ENCODE data around the gene PLPPR3.

PLPPR3 gene

DNA sequence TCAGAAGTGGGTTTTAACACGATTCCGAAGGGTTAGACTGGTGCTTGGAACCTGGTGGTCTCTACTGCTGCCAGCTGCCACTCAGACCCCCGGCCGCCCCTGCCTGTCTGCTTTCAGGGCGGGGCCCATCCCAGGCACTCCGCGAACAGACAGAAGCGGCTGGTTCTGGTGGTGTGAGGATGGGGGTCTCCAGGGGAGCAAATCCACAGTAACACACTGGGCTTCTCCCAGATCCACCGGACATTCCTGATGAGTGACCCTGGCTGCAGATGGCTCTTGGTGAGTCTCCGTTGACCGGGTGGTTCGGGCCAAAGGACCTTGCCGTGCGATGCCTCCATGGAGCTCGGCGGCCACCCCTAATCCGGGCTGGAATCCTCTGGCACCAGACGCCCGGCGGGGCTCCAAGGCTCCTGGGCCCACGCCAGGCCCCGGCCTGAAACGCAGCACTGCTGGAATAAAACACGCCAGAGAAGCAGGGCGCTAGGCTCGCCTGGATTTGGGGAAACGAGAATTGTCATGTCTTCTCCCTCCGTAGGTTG lies 26.6 kb downstream of the PLPPR3 start:
- DNase-seq = no peak

DNA sequence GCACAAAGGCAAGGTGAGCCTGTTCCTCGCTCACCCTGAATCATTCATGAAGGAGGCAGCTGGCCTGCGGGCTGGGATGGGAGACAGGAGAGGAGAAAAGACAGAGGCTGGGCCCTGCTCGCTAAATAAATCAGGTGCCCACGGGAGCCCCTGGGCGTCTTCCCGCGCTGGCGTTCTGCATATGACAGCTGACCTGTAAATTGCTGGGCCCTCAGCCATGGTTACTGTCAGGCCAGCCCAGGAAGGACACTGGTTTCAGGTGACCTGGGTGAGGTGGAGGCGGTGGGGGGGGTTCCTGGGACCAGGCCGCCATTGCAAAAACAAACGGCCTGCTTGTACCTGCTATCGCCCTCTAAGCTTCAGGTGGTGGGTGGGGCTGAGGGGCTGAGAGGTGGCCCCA lies 27.9 kb downstream of the PLPPR3 start:
- DNase-seq = no peak

DNA sequence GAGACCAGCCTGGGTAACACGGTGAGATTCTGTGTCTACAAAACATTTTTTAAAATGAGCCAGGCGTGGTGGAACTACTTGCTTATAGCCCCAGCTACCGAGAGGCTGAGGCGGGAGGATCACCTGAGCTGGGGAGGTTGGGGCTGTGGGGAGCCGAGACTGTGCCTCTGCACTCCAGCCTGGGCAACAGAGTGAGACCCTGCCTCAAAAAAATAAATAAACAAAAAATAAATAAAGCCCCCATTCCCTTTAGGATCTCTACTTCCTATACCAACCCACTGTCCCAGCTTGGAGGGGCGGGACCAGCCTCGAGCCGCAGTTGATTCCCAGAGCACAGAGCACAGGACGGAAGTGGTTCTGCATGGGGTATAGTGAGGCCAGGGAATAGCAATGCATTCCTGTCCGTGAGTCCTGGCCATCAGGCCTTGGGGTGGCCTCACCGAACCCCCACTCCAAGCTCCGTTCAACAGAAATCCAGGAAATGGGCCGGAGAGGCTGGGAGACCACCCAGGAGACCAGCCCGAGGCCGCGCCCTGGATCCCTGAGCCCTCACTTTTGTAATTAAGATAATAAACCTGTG lies 29.4 kb downstream of the PLPPR3 start:
- no peak for DNase-seq

DNA sequence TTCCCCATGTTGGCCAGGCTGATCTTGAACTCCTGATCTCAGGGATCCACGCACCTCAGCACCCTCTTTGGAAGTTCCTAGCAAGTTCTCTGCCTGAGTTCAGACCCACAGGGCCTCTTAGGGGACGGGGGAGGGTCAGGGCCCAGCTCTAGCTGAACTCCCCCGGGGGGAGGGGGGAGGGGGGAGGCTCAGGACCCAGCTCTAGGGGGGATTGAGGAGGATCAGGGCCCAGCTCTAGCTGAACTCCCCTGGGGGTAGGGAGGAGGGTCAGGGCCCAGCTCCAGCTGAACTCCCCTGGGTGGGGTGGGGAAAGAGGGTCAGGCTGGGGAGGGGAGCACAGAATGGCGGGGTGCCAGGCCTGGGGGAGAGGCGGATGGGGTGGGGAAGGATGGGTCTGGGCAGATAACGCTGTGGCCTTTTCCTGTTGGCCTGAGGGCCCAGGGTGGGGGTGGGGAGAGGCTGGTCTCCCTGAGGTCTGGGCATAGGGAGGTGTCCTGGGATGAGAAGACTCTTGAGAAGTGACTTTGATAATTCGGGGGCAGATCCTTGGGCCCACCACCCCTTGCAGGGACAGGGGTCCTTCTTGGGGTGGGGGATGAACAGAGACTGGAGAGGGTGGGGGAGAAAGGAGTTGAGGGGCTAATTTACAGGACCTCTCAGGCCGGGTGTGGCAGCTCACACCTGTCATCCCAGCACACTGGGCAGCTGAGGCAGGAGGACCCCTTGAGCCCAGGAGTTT lies 30.0 kb downstream of the PLPPR3 start:
- DNase-seq = no peak

DNA sequence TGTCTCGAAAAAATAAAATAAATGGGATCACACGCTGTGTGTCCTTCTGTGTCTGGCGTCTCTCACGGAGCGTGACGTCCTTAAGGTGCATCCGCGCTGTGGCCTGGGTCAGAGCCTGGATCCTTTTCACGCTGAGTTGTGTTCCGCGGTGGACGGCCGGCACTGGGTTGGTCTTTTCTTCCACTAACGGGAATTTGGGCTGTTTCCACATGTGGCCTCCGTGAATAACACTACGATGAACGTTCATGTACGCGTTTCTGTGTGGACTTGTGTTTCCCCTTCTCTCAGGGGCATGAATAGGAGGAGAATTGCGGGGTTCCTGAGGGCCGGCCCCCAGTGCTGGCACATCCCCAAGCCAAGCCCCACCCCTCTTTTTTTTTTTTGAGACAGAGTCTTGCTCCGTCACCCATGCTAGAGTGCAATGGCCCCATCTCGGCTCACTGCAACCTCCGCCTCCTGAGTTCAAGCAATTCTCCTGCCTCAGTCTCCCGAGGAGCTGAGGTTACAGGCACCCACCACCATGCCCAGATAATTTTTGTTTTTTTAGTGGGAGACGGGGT lies 30.7 kb downstream of the PLPPR3 start:
- no peak for DNase-seq

DNA sequence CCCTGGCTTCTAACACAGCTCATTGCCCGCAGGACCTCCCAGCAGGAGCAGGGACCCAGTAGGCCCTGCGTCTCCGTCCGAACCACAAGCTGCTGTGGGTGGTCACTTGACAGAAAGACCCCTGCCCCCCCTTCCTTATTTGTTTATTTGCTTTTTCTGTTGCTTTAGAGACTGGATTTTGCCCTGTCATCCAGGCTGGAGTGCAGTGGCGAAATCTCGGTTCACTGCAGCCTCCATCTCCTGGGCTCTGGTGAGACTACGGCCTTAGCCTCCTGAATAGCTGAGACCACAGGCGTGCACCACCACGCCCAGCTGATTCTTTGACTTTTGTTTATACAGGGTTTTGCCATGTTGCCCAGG lies 32.1 kb downstream of the PLPPR3 start:
- no peak for DNase-seq

DNA sequence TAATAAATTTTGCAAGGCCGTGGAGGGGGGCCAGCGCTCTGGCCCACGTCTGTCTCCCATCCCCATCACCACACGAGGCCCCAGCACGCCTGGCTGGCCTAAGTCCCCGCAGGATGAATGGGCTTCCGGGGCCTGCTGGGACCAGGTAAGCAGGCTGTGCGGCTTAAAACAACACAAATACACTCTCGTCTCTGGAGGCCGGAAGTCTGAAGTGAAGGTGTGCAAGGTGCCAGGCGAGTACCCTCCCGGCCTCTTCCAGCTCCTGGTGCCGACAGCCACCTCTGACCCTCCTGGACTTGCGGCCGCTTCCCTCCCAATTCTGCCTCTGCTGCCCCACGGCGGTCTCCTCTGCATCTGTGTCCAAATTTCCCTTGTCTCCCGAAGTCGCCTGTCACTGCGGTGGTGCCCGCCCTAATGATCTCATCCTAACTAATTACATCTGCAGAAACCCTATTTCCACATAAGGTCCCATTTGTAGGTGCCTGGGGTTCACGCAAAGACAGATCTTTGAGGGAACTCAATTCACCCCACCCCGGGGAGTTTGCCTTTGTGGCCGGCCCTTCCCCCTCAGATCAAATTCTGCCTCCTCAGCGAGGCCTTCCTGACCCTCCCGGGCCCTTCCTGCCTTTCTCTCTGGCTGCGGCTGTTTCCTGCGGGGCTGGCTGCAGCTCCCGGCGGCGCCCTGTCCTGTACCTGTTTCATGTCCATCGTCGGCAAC lies 32.6 kb downstream of the PLPPR3 start:
- no peak for DNase-seq

DNA sequence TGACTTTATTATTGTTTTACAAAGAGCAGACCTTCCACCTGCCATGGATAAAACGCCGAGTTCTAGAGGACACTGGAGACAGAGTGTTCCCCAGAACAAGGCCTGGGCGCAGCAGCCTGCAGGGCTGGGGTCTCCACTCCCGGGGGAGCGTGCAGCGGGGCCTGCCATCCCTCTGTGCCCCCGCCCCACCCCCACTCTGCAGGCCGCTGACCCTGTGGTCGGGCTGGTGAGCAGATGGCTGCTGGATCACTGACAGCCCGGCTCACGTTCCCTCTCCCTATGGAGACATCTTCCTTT lies 33.1 kb downstream of the PLPPR3 start:
- DNase-seq = no peak

DNA sequence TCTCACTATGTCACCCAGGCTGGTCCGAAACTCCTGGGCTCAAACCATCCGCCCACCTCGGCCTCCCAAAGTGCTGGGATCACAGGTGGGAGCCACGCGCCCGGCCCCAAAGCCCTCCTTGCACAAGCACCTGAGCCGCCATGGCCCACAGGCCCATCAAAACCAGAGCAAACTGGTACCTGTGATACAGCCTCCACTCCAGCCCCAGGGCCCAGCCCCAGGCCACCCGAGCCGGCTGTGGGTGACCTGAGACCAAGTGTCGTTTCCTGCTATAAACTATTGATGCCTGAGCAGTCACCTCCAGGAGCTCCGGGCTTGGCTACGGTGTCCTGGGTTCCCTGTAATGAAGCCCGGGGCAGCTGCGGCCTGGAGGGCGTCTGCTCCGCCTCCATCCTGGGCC lies 34.2 kb downstream of the PLPPR3 start:
- DNase-seq = no peak

DNA sequence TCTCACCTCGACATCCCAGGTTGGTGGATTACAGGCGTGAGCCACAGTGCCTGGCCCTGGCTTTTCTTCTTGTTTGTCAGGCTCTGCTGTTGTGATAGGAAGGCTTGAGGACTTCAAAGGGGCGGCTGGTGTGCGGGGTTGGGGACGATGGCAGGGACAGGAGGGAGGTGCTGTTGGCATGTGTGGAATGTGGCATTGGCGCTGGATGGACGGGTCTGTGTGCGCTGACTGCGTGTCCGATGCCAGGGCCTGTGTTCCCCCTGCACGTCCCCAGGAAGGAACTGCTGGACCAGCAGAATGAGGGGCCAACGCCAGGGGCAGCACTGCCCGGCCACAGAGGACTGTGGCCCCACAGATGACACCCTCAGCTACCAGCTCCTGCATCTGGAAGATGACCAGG lies 37.2 kb downstream of the PLPPR3 start:
- DNase-seq = no peak

DNA sequence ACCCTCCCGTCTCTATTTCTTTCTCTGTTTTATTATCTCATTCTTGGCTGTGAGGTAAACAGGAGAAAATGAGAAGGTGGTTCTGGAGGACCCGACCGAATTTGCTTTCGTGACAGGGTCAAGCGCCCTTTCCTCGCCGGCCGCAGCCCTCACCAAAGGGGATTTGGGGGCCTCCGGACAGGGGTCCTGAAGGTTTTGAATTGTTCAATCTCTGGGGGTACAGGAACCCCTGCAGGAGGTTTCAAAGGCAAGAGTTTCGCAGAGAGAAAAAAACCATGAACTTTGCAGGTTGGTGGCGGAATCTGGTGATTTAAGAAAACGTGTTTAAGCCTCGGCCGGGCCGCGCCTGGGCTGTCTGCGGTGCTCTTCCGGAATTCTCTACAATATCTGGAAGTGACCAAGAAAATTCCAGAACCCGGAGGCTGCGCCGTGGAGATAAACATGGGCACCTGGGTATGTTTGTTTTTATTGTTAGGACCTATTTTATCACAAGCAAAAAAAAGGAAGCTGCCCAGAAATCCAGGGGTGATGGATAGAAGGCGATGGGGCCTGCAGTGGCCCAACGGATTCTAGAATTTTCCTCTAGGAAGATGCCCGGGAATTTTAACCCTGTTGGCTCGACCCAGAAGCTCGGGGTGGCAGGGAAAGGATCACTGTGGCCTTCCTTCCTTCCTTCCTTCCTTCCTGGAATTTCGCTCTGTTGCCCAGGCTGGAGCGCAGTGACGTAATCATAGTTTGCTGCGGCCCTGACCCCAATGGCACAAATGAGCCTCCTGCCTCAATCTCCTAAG lies 38.7 kb downstream of the PLPPR3 start:
- no peak for DNase-seq

DNA sequence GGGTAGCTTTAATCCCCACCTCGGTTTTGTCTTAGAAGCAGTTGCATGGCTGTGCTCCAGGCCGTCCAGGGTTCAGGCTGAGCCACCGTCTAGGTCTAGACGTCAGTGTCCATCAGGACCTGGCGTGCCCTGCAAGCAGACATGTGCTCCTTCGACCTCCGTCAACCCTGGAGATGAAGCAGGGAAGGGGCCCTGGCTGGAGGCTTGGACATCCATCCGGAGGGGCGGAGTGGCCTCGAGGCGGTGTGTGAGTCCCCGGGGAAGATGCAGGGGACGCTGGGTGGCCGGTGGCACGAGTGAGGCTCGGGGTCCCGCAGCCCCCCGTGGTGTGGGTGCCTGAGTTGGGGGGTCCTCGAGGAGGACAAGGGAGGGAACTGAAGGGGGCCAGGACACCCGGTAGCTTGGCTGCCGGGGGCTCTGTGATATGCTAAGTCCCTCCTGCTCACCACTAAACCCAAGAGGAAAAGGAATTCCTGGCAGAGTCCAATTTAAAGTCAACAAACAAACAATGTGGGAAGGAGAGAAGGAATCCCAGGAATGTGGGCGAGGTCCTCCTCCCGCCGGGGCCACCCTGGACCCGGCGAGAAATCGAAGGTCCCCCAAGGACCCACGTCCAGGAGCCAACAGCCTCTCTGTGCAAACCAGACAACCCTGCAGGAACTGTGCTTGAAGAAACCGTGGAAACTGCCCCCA lies 39.4 kb downstream of the PLPPR3 start:
- no peak for DNase-seq

DNA sequence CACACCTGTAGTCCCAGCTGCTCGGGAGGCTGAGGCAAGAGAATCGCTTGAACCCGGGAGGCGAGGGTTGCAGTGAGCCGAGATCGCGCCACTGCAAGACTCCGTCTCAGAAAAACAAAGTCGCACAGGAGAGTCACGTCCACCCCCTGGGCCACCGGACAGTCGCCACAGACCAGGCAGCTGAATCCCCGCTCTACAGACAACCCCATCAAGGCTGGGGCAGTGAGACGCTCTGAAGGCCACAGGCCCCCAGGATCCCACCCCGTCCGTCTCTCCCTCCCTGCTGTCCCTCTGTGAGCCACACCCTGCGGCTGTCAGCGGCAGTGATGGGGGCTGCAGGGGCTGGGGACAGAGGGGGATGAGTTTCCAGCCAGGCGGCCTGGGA lies 40.0 kb downstream of the PLPPR3 start:
- DNase-seq = no peak

DNA sequence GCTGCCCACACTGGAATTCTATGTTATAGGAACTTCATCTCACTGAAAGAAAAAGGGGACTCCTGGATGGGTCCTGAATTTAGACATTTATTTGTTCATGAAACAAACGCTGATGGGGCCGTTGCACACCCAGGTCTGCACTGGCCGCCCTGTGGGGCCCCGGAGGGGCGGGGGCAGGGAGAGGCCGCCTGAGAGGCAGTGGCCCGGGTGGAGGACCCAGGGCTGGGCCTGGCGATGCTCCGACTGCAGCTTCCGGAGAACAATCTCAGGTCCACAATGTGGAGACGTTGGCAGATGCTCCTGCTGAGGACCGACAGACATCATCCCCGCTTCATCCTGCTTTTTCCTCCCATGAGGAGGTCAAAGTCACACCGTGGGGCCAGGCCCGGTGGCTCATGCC lies 40.8 kb downstream of the PLPPR3 start:
- no peak for DNase-seq

DNA sequence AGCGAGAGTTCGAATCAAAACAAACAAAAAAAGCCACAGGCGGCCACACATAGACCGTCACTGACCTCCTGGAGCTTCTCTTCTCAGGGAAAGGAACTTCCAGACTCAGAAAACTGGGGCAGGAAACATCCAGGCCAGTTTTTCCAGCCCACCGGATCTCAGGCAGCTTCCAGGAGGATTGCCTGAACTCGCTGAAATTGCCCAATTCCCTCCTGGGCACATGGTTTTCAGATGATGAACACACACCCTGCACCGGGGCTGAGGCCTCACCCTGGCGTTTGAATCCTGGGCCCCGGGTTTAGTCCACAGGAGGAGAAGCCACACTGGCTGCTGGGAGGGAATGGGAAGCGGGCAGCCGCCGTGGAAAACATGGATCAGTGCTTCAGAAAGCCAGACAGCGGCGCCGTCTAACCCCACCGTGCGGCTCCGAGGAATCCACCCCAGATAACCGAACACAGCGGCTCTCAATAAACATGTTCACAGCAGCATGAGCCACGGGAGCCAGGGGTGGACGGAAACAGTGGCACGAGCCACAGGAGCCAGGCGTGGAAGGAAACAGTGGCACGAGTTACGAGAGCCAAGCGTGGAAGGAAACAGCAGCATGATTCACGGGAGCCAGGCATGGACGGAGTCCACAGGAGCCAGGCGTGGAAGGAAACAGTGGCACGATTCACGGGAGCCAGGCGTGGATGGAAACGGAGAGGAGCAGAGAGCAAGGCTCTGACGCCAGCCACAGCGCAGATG lies 42.7 kb downstream of the PLPPR3 start:
- no peak for DNase-seq

DNA sequence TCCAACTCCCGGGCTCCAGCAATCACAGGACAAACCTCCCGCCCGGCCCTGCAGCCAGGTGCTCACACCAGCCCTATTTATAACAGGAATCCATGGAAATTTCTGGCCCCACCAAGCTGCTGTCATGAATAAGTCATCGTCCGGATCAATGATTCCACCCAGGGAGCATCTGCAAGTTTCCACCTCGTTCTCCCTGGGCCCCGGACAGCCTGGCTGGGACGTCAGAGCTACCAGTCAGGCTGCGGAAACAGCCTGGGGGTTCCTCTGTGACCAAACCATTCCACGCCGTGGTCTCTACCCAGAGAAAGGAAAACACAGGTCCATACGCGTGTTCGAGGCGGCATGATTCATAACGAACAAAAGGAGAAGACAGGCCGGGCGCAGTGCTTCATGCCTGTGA lies 45.2 kb downstream of the PLPPR3 start:
- no peak for DNase-seq

DNA sequence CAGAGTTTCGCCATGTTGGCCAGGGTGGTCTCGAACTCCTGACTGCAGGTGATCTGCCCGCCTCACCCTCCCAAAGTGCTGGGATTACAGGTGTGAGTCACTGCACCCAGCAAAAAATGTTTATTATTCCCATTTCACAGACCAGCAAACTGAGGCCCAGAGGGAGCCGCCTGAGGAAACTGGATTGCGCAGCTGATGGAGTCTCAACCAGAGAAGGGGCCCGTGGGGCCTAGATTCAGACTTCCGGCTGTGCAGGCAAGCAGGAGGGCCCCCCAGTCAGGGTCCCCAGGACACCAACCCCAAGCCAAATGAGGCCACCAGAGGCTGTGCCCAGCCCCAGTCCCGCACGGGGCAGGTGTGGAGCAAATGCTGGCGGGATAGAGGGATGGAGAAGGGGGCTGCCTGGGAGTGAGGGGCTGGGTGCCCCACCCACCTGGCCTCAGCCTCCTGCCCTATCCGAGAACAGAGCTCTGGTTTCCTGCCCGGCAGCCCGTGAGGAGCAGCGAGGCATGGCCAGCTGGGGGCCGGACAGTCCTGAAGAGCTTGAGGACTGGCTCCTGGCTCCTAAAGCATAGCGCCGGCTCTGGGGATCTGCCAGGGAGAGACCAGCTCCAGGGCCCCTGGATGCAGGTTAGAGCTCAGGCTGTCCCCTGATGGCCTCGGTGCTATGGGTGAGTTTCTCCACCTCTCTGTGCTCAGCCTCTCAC lies 48.9 kb downstream of the PLPPR3 start:
- DNase-seq = no peak

DNA sequence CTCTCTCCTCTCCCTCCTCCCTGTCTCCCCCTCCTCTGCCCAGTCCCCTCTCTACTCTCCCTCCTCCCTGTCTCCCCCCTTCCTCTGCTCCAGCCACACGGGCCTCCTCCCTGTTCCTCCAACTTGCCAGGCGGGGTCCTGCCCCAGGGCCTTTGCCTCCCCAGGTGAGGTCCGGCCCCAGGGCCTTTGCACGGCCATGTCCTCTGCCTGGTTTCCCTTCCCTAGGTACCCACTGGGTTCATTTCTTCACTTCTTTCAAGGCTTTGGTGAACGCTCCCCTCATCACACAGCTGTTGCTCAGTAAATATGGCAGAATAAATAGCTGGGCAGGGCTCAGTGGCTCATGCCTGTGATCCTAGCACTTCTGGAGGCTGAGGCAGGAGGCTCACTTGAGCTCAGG lies 49.7 kb downstream of the PLPPR3 start:
- no peak for DNase-seq

DNA sequence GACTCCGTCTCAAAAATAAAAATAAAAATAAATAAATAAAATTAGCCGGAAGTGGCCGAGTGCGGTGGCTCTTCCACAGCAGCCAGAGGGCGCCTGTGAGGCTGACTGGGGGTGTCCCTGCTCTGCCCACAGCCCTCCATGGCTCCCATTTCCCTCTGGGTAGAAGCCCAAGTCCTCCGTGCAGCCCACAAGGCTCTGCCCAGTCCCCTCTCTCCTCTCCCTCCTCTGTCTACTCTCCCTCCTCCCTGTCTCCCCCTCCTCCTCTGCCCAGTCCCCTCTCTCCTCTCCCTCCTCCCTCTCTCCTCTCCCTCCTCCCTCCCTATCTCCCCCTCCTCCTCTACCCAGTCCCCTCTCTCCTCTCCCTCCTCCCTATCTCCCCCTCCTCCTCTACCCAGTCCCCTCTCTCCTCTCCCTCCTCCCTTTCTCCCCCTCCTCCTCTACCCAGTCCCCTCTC lies 50.4 kb downstream of the PLPPR3 start:
- DNase-seq = no peak

DNA sequence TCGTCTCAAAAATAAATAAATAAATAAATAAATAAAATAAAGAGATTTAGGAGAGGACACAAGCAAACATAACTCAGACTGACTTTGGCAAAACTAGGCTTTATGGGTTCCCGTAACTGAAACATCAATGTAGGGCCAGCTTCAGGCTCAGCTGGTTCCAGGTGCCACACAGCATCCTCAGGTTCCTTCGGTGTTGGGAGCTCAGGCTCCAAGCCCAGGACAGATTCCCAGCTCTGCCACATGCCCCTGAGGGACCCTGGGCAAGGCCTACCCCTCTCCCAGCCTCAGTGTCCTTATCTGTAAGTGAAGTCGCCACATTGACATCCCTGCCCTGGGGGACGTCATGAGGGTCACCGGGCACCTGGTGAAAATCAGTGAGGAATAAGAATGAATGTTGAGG lies 52.1 kb downstream of the PLPPR3 start:
- no peak for DNase-seq

DNA sequence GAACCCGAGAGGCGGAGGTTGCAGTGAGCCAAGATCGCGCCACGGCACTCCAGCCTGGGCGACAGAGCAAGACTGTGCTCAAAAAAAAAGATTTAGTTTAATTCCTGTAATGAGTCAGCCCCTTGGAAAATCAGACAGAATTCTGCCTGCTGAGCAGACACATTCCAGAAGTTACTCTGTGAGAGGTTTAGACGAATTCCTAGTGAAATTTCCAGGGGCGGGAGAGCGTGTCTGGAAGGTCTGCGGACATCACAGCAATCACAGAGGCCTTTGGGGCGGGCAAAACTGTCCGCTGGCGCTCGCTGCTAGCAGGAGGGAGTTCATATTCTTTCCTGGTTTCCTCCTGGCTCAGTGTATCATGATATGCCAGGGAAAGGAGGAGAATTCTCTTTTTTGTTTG lies 53.3 kb downstream of the PLPPR3 start:
- no peak for DNase-seq
